Inflammatory macrophage (primary cell): Measurements from ENCODE around the gene ZNF121.
A peak's percentile ranks its signal among the peaks of the same experiment; 100 is the strongest.

Experiments used
- DNase-seq, 2 donors: peaks; one replicate each; pipeline ENCODE4 v3.0.0-alpha.2; 2020 to 2022

ZNF121 gene

GRCh38 chr19:9538183-9539058, 45.9 kb downstream of the ZNF121 start, which contains the start of gene ZNF426:
ZNF426 (minus strand) TSS chr19:9538645; CDS start chr19:9536232, 2,413 bp downstream.
- DNase-seq = peak; percentile 90

- no peak for DNase-seq
Measured at GRCh38 chr19:9535934-9536333, 48.4 kb downstream of the ZNF121 start.

GRCh38 chr19:9531933-9532332, 52.4 kb downstream of the ZNF121 start:
- no peak for DNase-seq

GRCh38 chr19:9528757-9529336, 55.5 kb downstream of the ZNF121 start:
- peak in 1 of 2 donors; percentile 5 for DNase-seq

- no peak for DNase-seq
Measured at GRCh38 chr19:9523885-9524474, 60.3 kb downstream of the ZNF121 start.
